GM19397 (cell line): ENCODE data around the gene MYO7B.
A peak's percentile ranks its signal among the peaks of the same experiment; 100 is the strongest.

Experiments
- ATAC-seq: cut with Tn5 transposase; IDR thresholded peaks from one replicate; pipeline ENCODE4 v1.9.1; 2021; ENCODE audit warnings: mild to moderate bottlenecking, moderate library complexity; ENCODE audit not compliant: unreplicated experiment

The MYO7B gene

DNA sequence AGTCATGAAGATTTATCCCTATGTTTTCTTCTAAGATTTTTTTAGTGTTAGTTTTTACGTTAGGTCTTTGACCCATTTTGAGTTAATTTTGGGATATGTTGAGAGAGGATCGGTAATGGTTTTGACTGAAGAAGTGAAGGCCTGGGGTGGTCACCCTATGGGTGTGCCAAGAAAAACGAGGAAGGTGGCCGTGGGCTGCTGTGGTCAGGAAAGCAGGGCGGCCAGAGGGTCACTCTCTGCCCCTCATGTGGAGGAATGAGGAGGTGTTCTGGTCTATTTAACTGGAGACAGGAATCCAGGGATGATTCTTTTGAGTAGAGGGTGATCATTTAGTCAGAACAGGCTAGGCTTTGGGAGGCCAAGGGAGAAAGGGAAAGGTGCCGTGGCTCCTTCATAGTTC is 50.7 kb downstream of the MYO7B start:
- no peak for ATAC-seq

DNA sequence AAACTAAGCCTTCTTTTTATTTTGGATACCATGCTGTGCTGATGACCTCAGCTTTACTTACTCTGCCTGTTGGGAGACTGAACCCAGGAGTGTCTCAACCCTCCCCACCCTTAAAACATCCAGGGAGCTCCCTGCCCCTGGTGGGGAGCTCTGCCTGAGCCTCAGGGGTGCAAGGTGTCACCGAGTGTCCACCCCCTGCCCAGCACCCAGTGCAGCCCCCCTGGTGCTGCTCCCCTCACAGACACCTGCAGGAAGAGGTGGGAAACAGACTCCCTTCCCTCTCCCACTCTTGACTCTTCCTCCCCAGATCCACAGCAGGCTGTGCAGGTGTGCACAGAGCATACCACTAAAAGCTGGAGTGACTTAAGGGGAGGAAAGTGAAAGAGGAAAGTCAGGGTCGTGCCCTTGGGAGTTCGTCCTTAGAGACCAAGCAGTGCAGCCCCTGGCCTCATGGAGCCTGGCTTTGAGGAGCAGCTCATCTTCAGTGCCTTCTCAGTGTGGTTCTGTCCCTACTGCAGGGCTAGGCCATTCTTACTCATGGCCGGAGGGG is 51.3 kb downstream of the MYO7B start:
- ATAC-seq = no peak

DNA sequence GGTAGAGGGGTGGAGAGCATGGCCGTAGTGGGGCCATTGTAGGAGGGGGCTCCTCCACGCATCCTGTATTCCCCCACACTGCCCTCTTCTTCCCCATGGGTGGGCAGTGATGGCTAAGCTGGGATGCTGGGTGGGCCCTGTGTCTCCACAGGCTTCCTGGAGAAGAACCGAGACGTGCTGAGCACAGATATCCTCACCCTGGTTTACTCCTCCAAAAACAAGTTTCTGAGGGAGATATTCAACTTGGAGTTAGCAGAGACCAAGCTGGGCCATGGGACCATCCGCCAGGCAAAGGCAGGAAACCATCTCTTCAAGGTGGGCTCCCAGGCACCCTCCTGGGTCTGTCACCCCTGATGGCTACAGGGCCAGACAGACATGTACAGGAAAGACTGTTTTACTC is 52.8 kb downstream of the MYO7B start:
- no peak for ATAC-seq

DNA sequence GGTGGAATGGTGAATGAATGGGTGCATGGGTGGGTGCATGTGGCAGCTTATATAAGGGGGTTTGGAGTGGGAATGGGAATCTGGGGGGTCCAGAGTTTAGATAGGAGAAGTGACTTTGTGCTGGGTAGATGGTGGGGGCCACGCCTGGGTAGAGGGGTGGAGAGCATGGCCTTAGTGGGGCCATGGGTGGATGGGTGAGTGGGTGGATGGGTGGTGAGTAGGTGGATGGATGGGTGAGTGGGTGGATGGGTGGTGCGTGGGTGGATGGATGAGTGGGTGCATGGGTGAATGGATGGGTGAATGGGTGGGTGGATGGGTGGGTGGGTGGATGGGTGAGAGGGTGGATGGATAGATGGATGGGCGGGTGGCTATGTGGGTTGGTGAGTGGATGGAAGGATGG is 53.9 kb downstream of the MYO7B start:
- ATAC-seq = no peak

DNA sequence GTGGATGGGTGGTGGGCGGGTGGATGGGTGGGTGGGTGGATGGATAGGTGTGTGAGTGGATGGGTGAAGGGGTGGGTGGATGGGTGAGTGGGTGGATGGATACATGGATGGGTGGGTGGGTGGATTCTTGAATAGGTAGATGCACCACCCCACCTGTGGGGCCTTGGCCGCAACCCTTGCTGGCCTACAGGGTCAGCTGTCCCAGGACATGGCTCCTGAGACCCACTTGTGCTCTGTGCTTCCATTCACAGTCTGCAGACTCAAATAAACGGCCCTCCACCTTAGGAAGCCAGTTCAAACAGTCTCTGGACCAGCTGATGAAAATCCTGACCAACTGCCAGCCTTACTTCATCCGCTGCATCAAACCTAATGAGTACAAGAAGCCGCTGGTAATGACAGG is 54.4 kb downstream of the MYO7B start:
- ATAC-seq = no peak

DNA sequence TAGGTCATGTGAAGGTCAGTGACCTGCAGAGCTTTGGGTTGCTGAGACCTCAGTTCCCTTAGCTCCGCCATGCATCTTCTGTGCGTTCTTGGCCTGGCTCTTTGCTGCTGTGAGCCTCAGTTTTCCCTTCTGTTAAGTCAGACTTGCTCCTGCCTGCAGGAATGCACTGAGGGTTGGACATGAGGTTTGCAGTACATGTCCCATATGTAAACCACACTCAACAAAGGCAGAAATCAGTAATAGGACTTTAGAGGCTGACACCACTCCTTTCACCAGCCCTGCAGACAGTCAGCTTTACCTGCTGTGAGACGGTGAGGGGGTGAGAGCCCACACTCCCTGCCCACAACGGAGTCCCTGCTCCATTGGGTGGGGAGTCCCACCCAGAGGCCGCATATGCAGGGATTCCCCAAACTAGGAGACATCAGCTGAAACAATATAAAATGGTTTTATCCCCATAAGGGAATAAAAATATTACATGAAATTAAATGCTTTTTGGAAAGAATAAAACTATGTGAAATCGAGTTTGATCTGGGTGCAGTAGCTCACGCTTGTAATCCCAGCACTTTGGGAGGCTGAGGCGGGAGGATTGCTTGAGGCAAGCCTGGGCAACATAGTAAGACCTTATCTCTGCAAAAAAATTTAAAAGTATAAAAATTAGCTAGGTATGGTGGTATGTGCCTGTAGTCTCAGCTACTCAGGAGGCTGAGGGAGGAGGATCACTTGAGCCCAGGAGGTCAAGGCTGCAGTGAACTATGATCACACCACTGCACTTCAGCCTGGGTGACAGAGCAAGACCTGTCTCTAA is 55.1 kb downstream of the MYO7B start:
- no peak for ATAC-seq

DNA sequence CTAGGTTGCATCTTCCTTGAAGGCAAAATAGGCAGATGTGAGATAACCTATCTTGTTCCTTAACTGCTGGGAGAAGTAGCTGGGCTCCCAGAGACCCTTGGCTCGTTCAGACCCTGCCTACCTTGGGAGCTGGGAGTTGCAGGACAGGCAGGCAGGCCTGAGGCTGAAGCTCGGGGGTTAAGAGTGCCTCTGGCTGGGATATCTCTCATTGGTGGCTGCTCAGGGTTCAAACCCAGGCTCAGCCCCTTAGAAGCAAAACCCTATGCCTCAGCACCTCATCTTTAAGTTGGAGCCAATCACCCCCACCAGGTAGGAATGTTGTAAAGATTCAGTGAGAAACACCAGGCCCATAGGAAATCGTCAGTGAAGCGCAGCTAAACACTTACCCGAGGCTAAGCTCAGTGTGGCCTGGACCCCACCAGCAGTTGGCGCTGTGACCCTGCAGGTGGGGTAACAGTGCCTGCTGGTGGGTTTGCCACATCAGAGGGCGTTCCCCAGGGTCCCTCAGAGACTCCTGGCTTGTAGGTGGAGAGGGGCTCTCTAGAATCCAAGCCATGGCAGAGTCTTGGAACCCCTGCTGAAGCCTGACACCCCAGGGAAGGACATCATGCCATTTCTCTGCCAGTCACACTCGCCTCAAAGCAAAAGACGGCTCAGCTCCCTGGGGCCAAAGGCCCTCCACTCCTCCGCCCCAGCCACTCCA is 55.9 kb downstream of the MYO7B start:
- peak; percentile 66 for ATAC-seq

DNA sequence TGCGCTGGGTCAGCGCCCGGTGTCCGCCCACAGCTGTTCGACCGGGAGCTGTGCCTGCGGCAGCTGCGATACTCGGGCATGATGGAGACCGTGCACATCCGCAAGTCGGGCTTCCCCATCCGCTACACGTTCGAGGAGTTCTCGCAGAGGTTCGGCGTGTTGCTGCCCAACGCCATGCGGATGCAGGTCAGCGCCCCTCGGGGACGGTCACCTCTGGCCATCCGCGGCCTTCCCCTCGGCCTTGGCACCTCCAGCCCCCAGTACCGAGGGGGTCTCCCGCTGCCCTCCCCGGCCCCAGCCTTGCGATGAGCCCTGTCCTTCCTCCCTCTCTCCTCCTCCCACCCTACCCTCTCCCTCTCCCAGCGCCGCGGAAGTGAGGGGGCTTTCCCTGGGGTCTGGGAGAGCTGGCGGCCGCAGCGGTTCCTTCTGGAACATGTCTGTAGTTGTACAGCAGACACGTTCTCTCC is 57.3 kb downstream of the MYO7B start:
- ATAC-seq = no peak

DNA sequence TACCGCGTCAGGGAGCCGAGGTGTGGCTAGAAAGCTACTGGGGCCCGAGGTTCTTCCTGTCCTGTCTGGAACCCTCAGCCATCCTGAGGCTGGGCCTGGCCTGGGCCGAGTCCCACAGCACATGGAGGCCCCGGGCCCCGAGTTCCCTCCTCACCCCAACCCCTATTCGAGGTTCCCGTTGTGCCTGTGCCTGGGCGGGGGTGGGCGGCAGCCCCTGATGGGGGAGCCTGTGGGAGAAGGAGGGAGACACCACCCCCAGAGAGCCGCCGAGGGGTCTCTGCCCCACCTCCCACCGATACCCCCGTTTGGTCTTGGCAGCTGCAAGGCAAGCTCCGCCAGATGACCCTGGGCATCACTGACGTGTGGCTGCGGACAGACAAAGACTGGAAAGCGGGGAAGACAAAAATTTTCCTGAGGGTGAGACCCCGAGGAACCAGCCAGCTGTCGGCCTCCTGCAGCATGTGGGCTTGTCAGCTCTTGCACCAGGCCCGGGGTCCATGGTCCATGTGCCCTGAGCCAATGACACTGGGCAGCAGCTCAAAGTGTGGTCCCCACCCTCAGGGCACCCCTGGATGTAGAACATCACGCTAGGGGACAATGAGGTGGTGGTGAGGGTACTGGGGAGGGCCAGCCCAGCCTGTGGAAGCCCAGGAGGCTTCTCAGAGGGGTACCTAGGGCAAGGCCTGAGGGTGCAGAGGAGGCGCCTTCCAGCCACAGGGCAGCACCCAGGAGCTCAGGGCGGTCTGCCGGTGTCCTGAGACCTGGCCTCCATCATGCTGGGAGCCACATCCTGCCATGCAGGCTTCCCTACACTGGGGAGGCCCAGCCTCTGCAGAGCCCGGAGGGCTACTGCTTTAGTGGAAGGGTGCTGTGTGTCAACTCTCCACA is 58.0 kb downstream of the MYO7B start:
- ATAC-seq = no peak

DNA sequence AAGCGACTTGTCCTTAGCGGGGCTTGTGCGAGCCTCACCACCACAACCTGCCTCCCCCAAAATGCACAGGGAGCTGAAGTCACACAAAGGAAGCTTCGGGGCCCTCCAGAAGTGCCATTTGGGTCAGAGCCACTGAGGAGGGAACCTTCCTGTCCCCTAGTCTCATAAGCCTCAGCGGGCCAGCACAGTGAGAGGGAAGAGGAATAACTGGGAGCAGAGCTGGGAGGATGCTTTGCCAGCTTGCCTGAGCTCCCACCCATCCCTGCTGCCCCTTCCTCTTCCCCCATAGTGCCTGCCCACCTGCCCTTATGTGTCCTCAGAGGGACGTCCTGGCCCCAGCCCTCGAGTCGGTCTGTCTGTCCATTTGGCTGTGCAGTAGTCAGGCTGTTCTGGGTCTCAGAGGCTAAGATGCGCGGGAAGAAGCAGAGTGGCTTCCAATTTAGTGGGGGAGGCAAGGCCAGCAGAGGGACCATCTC is 58.7 kb downstream of the MYO7B start:
- ATAC-seq = no peak

DNA sequence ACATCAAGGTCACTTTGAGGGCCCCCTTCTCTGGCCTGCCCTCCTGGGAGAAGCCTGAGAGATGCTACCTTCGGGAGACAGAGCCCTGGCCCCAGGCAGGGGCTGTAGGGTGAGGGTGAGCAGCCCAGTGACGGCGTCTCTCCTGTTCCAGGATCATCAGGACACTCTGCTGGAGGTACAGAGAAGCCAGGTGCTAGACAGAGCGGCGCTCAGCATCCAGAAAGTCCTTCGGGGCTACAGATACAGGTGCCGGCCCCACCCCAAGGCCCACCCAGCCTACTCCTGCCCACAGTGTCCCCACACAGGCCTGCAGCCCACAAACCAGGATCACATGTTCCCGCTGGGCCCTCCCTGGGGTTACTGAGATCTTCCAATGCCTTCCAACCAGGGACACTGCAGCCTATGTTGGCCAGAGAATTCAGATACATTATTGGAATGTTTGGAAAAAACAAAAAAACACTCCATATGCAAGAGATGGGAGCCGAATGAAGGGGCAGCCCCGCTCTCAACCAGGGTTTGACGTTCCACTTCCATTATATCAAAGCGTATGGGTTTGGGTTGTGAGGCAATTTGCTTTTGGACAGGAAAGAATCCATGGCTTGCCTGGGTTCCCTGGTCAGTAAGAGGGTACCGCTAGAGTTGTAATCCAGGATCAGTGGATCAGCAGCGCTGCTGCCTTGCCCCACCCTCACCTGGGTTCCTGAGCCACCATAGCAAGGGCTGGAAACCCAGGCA is 61.0 kb downstream of the MYO7B start:
- no peak for ATAC-seq

DNA sequence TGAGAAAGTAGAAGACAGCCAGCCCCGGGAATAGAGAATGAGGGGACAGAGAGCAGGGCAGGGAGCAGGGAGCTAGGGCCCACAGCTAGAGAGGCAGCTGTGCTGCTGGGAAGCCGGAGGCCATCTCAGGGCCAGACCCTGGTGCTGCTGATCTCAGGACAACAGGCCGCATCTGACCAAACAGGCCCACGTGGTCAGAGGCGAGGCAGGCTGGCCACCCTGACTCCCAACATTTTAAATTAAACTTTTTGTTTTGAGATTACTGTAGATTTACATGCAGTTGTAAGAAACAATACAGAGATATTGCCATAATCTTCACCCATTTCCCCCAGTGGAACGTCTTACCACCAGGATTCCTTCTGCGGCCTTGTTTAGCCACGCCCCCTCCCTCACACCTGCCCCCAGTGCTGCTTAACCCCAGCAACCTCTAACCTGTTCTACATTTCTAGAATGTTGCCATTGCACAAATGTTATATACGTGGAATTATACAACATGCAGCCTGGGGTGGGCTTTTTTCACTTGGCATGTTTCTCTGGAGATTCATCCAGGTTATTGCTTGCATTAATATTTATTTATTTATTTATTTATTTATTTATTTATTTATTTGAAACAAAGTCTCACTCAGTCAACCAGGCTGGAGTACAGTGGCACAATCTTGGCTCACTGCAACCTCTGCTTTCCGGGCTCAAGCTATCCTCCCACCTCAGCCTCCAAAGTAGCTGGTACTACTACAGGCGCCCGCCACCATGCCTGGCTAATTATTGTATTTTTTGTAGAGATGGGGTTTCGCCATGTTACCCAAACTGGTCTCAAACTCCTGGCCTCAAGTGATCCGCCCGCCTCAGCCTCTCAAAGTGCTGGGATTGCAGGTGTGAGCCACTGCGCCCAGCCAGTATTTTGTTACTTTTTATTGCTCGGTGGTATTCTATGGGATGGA is 61.8 kb downstream of the MYO7B start:
- ATAC-seq = no peak

DNA sequence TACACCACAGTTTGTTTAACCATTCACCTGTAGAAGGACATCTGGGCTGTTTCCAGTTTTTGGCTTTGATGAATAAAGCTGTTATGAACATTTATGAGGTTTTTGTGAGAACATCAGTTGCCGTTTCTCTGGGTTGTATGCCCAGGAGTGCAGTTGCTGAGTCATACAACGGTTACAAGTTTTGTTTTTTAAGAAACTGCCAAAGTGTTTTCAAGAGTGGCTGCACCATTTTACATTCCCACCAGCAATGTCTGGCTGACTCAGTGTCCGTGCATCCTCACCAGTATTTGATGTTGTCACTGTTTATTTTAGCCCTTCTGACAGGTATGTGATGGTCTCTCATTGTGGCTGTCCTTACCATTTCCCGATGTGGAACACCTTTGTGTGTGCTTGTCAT is 62.5 kb downstream of the MYO7B start:
- no peak for ATAC-seq

DNA sequence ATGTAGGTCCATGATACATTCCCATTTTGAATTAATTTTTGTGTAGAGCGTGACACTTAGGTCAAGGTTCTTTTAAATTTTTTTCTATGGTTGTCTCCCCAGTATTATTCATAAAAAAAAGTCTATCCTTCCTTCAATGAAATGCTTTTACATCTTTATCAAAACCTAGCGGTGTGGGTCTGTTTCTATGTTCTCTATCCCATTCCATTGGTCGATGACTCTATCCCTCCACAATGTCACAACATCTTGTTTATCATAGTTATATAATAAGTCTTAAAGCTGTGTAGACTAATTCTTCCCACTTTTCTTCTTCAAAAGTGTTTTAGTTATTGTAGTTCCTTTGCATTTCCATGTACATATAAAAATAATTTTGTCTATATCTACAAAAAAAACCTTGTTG is 63.2 kb downstream of the MYO7B start:
- ATAC-seq = no peak

DNA sequence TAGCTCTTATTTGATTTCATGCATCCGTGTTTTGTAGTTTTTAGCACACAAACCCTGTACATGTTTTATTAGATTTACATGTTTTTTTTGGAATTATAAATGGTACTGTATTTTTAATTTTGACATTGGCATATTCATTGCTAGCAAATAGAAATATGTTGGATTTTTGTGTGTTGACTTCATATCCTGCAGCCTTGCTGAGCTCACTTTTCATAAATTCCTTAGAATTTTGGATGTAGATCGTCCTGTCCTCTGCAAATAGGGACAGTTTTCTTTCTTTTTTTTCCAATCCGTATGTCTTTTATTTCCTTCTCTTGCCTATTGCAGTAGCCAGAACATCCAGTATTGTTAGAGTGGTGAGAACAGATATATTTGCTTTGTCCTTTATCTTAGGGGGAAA is 63.7 kb downstream of the MYO7B start:
- ATAC-seq = no peak

DNA sequence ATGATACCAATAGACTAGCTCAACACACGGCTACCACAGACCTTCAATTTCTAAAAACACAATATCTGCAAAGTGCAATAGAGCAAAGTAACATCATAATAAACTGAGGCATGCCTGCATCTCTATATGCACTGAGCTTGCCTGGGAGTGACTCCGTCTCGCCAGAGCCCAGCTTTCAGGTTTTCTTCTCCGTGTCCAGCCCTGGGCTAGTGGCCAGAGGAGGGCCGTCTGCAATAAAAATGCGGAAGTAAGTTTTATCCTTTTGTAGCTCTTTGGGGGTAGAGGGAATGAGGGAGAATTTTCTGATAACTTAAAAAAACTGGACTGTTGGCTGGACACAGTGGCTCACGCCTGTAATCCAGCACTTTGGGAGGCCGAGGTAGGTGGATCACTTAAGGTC is 69.5 kb downstream of the MYO7B start:
- no peak for ATAC-seq

DNA sequence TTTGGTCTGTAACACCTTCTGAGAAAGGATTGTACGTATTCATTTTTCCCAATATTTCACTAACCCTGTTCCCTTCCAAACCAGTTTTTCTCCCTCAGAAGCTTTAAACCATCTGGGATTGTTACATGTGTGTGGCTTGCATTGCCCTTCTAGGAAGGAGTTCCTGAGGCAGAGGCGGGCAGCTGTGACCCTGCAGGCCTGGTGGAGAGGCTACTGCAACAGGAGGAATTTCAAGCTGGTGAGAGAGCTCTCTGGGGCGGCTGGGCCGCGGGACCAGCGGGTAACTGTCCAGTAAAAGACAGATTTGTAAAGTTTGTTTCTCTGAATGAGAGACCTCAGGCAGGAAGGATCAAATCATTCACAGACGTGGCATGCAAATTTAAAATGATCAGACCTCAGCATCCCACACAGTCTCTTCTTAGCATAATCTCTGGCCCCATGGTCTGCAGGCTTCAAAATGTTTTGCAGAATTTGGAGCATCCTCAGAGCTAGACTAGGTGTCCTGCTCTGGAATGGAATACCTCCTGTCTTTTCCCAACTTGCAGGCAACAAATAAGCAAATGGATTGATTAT is 70.3 kb downstream of the MYO7B start:
- ATAC-seq = no peak

DNA sequence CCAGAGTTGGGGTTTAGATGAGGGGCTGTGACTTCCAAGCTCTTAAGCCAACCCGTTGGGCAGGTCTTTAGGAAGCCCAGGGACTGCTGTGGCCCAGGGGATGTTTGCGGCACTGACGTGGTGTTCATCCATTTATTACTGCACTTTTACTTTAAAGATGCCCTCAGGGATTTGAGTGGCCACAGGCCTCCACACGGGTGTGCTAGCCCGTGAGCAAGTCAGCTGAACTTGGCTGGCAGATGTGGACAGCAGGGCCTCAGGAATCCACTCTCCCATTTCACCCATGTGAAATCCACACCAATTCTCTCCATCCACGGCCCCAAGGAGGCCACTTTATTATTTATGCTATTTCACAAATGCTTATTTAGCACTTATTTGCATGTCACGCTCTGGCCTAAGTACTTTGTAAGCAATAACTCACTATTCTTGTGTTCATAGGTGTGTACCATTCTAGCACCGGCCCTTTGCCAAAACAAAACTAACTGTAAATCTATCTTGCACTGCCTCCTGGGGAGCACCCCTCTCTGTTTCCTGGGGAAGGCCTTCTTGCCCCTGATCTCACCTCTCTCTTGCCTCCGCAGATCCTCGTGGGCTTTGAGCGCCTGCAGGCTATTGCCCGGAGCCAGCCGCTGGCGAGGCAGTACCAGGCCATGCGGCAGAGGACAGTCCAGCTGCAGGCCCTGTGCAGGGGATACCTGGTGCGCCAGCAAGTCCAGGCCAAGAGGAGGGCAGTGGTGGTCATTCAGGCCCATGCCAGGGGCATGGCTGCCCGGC is 71.3 kb downstream of the MYO7B start:
- ATAC-seq = no peak
